Activated B cell treated with CpG ODN at 0.5 μM for 24 hours (primary cell): ENCODE measurements around the gene CLRN1. TPM values are rescaled to one million over a fixed set of nuclear protein-coding genes. Genes with fewer than 3 reads are reported as not detected.

Experiments used
- ATAC-seq: fragments of 200-7000 bp; cut with Tn5 transposase; one replicate; pipeline ENCODE4 v1.10.0; 2021; ENCODE audit warnings: low read depth, mild to moderate bottlenecking, moderate library complexity
- CTCF ChIA-PET: fragments of 350-600 bp; sonication (Branson Sonifier 250); formaldehyde crosslinking; loops from one replicate; lab custom pipeline; 2021; ENCODE audit warnings: antibody characterized with exemption; lab: Charles Lee
- POLR2A ChIA-PET: fragments of 350-600 bp; sonication (Branson Sonifier 250); formaldehyde crosslinking; loops from one replicate; lab custom pipeline; 2021; ENCODE audit warnings: antibody characterized with exemption; lab: Charles Lee
- DNase-seq: peaks from one replicate; pipeline ENCODE4 v3.0.0; 2022
- H3K27ac Mint-ChIP-seq: one replicate; pipeline ENCODE4 v1.8.0; 2020; ENCODE audit warnings: mixed read lengths
- H3K27me3 Mint-ChIP-seq: one replicate; pipeline ENCODE4 v1.8.0; 2021; ENCODE audit warnings: mixed read lengths
- H3K36me3 Mint-ChIP-seq: one replicate; pipeline ENCODE4 v1.8.0; 2021; ENCODE audit warnings: low read depth, mixed read lengths
- H3K4me1 Mint-ChIP-seq: one replicate; pipeline ENCODE4 v1.8.0; 2021; ENCODE audit warnings: mixed read lengths
- H3K4me3 Mint-ChIP-seq: one replicate; pipeline ENCODE4 v1.8.0; 2020; ENCODE audit warnings: mild to moderate bottlenecking, mixed read lengths
- H3K9me3 Mint-ChIP-seq: one replicate; pipeline ENCODE4 v1.8.0; 2020; ENCODE audit warnings: mixed read lengths
- CTCF ChIP-seq: fragments of 200-600 bp; IDR thresholded peaks from one replicate; pipeline ENCODE4 v1.8.0; 2022; ENCODE audit warnings: antibody characterized with exemption, mild to moderate bottlenecking
- intact Hi-C: fragments of 100-400 bp; cut with micrococcal nuclease; formaldehyde crosslinking; loops from one replicate; pipeline ENCODE4 v1.15.1; 2024
- total RNA-seq: library from RNA; stranded (reverse); gene quantifications from 2 replicates; pipeline ENCODE4 v1.2.3, GENCODE V29; 2022

The CLRN1 gene
- total RNA-seq, 1 donor from 2014 or later = not detected

- no peak for DNase-seq
- Mint-ChIP-seq H3K9me3 (no peaks in the 10 kb centered on the region), H3K27ac (no peak overlapping the region), H3K4me1 (no peaks in the 10 kb centered on the region), H3K36me3 (no peaks in the 10 kb centered on the region), H3K27me3 (peaks cover 16% of the 10 kb centered on the region), H3K4me3 (no peak overlapping the region)
- no peak for TF ChIP-seq CTCF
- intact Hi-C loops = no loop called here
- CTCF ChIA-PET = no interaction called here
- POLR2A ChIA-PET = no interaction called here
- ATAC-seq = no peak
These were observed 10.6 kb downstream of the CLRN1 start for GRCh38 chr3:150961949-150962348.

DNA sequence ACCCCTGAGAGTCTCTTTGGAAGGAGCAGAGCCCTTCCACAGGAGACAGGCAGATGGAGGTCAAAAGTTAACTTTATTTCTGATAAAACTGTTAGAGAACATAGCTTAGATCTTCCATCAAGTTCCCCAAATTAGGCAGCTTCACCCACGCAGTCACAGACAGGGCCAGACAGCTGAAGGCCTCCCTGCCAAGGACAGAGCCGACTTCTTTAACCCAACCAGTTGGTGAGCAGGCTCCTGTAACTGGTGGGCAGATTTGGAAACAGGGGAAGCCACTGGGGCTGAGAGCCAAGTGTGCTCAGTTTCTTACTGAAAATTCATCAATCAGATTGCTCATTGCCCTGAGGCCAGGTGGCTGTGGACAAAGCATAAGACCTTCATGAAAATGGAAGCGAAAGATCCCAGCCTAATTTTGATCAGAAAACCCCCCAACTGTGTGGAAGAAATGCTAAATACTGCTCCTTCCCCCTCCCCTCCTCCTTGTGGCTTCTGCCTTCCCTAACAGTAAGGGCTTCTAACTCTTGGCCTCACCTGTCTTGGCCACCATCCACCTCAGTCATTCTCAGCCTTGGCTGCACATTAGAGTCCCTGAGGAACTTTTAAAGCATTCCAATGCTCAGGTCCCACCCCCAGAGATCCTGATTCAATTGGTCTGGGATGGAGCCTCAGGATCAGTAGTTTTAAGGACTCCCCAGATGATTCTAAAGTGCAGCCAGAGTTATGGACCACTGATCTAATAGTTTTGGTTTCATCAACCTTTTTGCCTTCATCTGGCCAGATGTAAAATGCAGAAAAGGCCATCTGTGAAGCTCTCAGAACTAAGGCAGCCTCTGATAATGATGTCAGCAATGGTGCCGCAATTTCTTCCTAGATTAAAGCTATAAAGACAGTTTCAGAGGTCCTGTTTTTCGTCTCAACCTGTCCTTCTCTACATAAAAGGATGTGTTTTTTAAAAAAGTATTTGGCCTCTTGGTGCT, 11.5 kb downstream of the CLRN1 start:
- Mint-ChIP-seq H3K36me3 (no peaks in the 10 kb centered on the region), H3K27me3 (peaks cover 16% of the 10 kb centered on the region), H3K27ac (no peak overlapping the region), H3K4me1 (no peaks in the 10 kb centered on the region), H3K9me3 (no peaks in the 10 kb centered on the region), H3K4me3 (no peak overlapping the region)
- no peak for DNase-seq
- ATAC-seq = no peak
- CTCF ChIA-PET = no interaction called here
- intact Hi-C loops = no loop called here
- no peak for TF ChIP-seq CTCF
- POLR2A ChIA-PET = no interaction called here

GRCh38 chr3:150958683-150959082, 13.8 kb downstream of the CLRN1 start:
- Mint-ChIP-seq H3K27ac (no peak overlapping the region), H3K27me3 (peaks cover 14% of the 10 kb centered on the region), H3K4me3 (no peak overlapping the region), H3K4me1 (no peaks in the 10 kb centered on the region), H3K9me3 (no peaks in the 10 kb centered on the region), H3K36me3 (no peaks in the 10 kb centered on the region)
- CTCF ChIA-PET = no interaction called here
- POLR2A ChIA-PET = no interaction called here
- TF ChIP-seq CTCF = no peak
- ATAC-seq = no peak
- intact Hi-C loops = no loop called here
- no peak for DNase-seq

- CTCF ChIA-PET = no interaction called here
- DNase-seq = no peak
- H3K9me3 Mint-ChIP-seq = no peaks in the 10 kb centered on the region
- H3K4me3 Mint-ChIP-seq = no peak overlapping the region
- intact Hi-C loops = no loop called here
- H3K36me3 Mint-ChIP-seq = no peaks in the 10 kb centered on the region
- H3K4me1 Mint-ChIP-seq = no peaks in the 10 kb centered on the region
- TF ChIP-seq CTCF = no peak
- no peak overlapping the region for H3K27ac Mint-ChIP-seq
- ATAC-seq = no peak
- H3K27me3 Mint-ChIP-seq = peaks cover 7% of the 10 kb centered on the region
- POLR2A ChIA-PET = no interaction called here
These were observed 16.2 kb downstream of the CLRN1 start for GRCh38 chr3:150956376-150956775.

DNA sequence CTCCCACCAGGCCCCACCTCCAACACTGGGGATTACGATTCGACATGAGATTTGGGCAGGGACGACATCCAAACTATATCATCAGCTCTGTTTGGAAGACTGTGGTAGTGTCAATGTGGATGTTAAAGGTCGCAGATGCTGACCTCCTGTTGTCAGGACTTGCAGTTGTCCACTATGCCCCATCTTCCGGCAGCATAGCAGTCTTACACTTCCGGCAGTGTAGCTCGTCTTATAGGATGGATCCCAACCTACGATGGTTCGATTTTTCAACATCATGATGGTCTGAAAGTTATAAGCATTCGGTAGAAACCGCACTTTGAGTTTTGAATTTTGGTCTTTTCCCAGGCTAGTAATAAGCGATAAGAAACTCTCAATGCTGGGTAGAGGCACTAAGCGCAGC, 20.6 kb downstream of the CLRN1 start:
- H3K9me3 Mint-ChIP-seq = peaks cover 4% of the 10 kb centered on the region
- DNase-seq (no peak), ATAC-seq (no peak)
- H3K36me3 Mint-ChIP-seq = no peaks in the 10 kb centered on the region
- peaks cover 11% of the 10 kb centered on the region for H3K27me3 Mint-ChIP-seq
- no peaks in the 10 kb centered on the region for H3K4me1 Mint-ChIP-seq
- TF ChIP-seq CTCF = no peak
- intact Hi-C loops = no loop called here
- no peak overlapping the region for H3K27ac Mint-ChIP-seq
- ChIA-PET POLR2A (no interaction called here), CTCF (no interaction called here)
- H3K4me3 Mint-ChIP-seq = no peak overlapping the region
